HCT116 (cell line): ENCODE measurements around the gene LTBP1. TPM values are rescaled to one million over a fixed set of nuclear protein-coding genes. Genes with fewer than 3 reads are reported as not detected.

Experiments
- ATAC-seq: fragments of 200-7000 bp; cut with Tn5 transposase; 2 replicates; pipeline ENCODE4 v1.9.1; 2020; ENCODE audit warnings: mild to moderate bottlenecking, moderate library complexity
- BruUV-seq: library from RNA; stranded (reverse); fragments of 400-500 nt; replicated peaks from 2 replicates; lab custom pipeline; 2021; lab: Mats Ljungman, UMichigan
- CTCF ChIA-PET: fragments of 300-600 bp; sonication (Branson Sonifier 250); formaldehyde crosslinking; loops from one replicate; lab custom pipeline; 2021; ENCODE audit warnings: antibody characterized with exemption; lab: Charles Lee
- POLR2A ChIA-PET: fragments of 300-600, 350-600 bp; sonication (Branson Sonifier 250); formaldehyde crosslinking; loops from one replicate; lab custom pipeline; 2021; ENCODE audit warnings: antibody characterized with exemption; lab: Charles Lee
- RAD21 ChIA-PET, 2 experiments: fragments of 300-600 bp; sonication (Branson Sonifier 250); formaldehyde crosslinking; loops; one replicate each; lab custom pipeline; 2023; ENCODE audit warnings: low total read pairs in 2 of 2; ENCODE audit not compliant: uncharacterized antibody in 2 of 2, unreplicated experiment in 2 of 2, low non-redundant PET in 1 of 2; lab: Charles Lee
- DNase-seq: peaks from one replicate; pipeline ENCODE4 v3.0.0-alpha.2; 2010; ENCODE audit warnings: low read depth, low spot score
- H2AFZ ChIP-seq: fragments of 200-600 bp; shearing (Covaris generic), sonication (generic); 2 replicates; pipeline ENCODE4 v1.6.1; 2017; ENCODE audit warnings: low read depth, mixed run types, mixed read lengths, antibody characterized with exemption, low read length; ENCODE audit not compliant: poor library complexity, severe bottlenecking
- H3K27ac ChIP-seq: 2 replicates; pipeline ENCODE4 v1.5.1; 2012; ENCODE audit warnings: low read depth, low read length
- H3K27me3 ChIP-seq: fragments of 200-600 bp; sonication (generic); 2 replicates; pipeline ENCODE4 v1.6.1; 2016; ENCODE audit warnings: mixed run types, low read length, mixed read lengths; ENCODE audit not compliant: insufficient read depth
- H3K36me3 ChIP-seq, 2 experiments: fragments of 200-500 bp in 1 of 2; fragments of 200-600 bp in 1 of 2; sonication (Bioruptor generic) in 1 of 2; sonication (generic) in 1 of 2; 2 replicates each; pipeline versions ENCODE4 v1.5.1 to v1.6.1; 2014 to 2016; ENCODE audit warnings: low read length in 2 of 2, inconsistent platforms in 1 of 2, mixed read lengths in 1 of 2, mixed run types in 1 of 2; ENCODE audit not compliant: insufficient read depth in 2 of 2, control insufficient read depth in 1 of 2
- H3K4me1 ChIP-seq, 2 experiments: fragments of 200-600 bp in 1 of 2; sonication (generic) in 1 of 2; 2 replicates each; pipeline versions ENCODE4 v1.5.1 to v1.6.1; 2012 to 2017; ENCODE audit warnings: low read length in 2 of 2, inconsistent platforms in 1 of 2, mild to moderate bottlenecking in 1 of 2, mixed read lengths in 1 of 2, mixed run types in 1 of 2, moderate library complexity in 1 of 2; ENCODE audit not compliant: insufficient read depth in 2 of 2, control insufficient read depth in 1 of 2
- H3K4me2 ChIP-seq: fragments of 200-600 bp; sonication (generic); 2 replicates; pipeline ENCODE4 v1.6.1; 2017; ENCODE audit warnings: mixed run types, low read length, mixed read lengths
- H3K4me3 ChIP-seq, 2 experiments: fragments of 200-600 bp in 1 of 2; sonication (generic) in 1 of 2; replicated peaks in 1 of 2; 2 replicates each; pipeline ENCODE4 v1.5.1; 2011 to 2016; ENCODE audit warnings: low read length in 2 of 2, control low read depth in 1 of 2, low read depth in 1 of 2, mild to moderate bottlenecking in 1 of 2, mixed read lengths in 1 of 2, mixed run types in 1 of 2
- H3K79me2 ChIP-seq: fragments of 200-600 bp; sonication (generic); 2 replicates; pipeline ENCODE4 v1.6.1; 2017; ENCODE audit warnings: mild to moderate bottlenecking, mixed run types, low read length, moderate library complexity, mixed read lengths; ENCODE audit not compliant: insufficient read depth
- H3K9ac ChIP-seq: fragments of 200-600 bp; sonication (generic); 2 replicates; pipeline ENCODE4 v1.6.1; 2016; ENCODE audit warnings: low read length, mixed read lengths
- H3K9me2 ChIP-seq: fragments of 200-600 bp; sonication (generic), shearing (Covaris generic); 2 replicates; pipeline ENCODE4 v1.6.1; 2017; ENCODE audit warnings: mixed run types, mild to moderate bottlenecking, moderate library complexity; ENCODE audit not compliant: insufficient read depth
- H3K9me3 ChIP-seq, 2 experiments: fragments of 200-500 bp in 1 of 2; fragments of 200-600 bp in 1 of 2; sonication (Bioruptor generic) in 1 of 2; sonication (generic) in 1 of 2; 2 replicates each; pipeline ENCODE4 v1.6.1; 2014 to 2017; ENCODE audit warnings: low read length in 2 of 2, mixed read lengths in 2 of 2, inconsistent platforms in 1 of 2, low read depth in 1 of 2, mild to moderate bottlenecking in 1 of 2, mixed run types in 1 of 2, moderate library complexity in 1 of 2; ENCODE audit not compliant: control insufficient read depth in 1 of 2, insufficient read depth in 1 of 2
- H4K20me1 ChIP-seq: fragments of 200-600 bp; sonication (generic), shearing (Covaris generic); 2 replicates; pipeline ENCODE4 v1.6.1; 2017; ENCODE audit warnings: mixed run types, mild to moderate bottlenecking, moderate library complexity; ENCODE audit not compliant: insufficient read depth
- ATF3 ChIP-seq: IDR thresholded peaks from 2 replicates; pipeline ENCODE4 v1.6.1; 2012
- CEBPB ChIP-seq: IDR thresholded peaks from 2 replicates; pipeline ENCODE4 v1.6.1; 2012; ENCODE audit warnings: low read depth
- ELF1 ChIP-seq: IDR thresholded peaks from 2 replicates; pipeline ENCODE4 v1.6.1; 2012; ENCODE audit warnings: low read depth, borderline replicate concordance
- EZH2 ChIP-seq: fragments of 200-600 bp; sonication (generic); IDR thresholded peaks from 2 replicates; pipeline ENCODE4 v1.6.1; 2017; ENCODE audit warnings: antibody characterized with exemption, mixed run types
- FOSL1 ChIP-seq: IDR thresholded peaks from 2 replicates; pipeline ENCODE4 v1.6.1; 2012; ENCODE audit warnings: low read depth
- JUND ChIP-seq: IDR thresholded peaks from 2 replicates; pipeline ENCODE4 v1.6.1; 2012
- MAX ChIP-seq: IDR thresholded peaks from 2 replicates; pipeline ENCODE4 v1.6.1; 2012
- SP1 ChIP-seq: IDR thresholded peaks from 2 replicates; pipeline ENCODE4 v1.6.1; 2012; ENCODE audit warnings: low read depth
- ZBTB33 ChIP-seq: IDR thresholded peaks from 2 replicates; pipeline ENCODE4 v1.6.1; 2011; ENCODE audit warnings: mild to moderate bottlenecking, low read length, moderate library complexity; ENCODE audit not compliant: insufficient replicate concordance; ENCODE audit errors: extremely low read depth
- ZNF274 ChIP-seq: fragments of 200-500 bp; sonication (Bioruptor generic); IDR thresholded peaks from 2 replicates; pipeline ENCODE4 v1.6.1; 2014; ENCODE audit warnings: mild to moderate bottlenecking, low read depth, low read length, inconsistent platforms
- intact Hi-C: fragments of 100-400 bp; cut with micrococcal nuclease; formaldehyde crosslinking; loops from 2 replicates; pipeline ENCODE4 v1.10.0; 2022
- total RNA-seq: library from RNA; stranded (reverse); gene quantifications from one replicate; pipeline ENCODE4 v1.2.1, GENCODE V29; 2021; ENCODE audit not compliant: unreplicated experiment

The LTBP1 gene
- total RNA-seq, 1 experiment from 2014 or later = 5.1 TPM

DNA sequence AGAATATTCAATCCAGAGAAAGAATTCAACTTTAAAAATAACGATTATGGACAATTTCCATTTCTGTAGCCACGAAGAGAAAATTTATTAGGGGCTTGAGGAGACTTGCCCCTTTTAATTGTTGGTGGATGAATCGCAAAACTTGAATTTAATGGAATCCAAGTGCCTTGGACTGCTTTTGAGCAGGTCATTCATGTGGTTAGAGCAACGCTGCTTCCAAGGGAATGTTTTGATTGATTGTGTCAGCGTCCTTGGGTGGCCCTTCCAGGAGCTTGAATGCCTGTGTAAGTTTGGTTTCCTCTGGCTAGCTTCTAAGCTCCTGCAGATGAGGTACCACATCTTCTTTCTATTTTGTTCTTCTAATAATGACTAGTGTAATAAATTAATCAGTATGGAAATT lies 213.4 kb downstream of the LTBP1 start:
- DNase-seq = no peak
- no peak overlapping the region for H3K9ac ChIP-seq
- no peak for ATAC-seq
- BruUV-seq = no TSS peak
- intact Hi-C loops = no loop called here
- H3K9me2 ChIP-seq = no peaks in the 10 kb centered on the region
- no peak overlapping the region for H2AFZ ChIP-seq
- ChIA-PET CTCF (no interaction called here), RAD21 (no interaction called here), POLR2A (no interaction called here)
- no peaks in the 10 kb centered on the region for H4K20me1 ChIP-seq
- no peak overlapping the region for H3K4me2 ChIP-seq
- no peak for TF ChIP-seq ELF1
- no peak for TF ChIP-seq EZH2
- TF ChIP-seq ATF3 = no peak
- TF ChIP-seq JUND = no peak
- no peak for TF ChIP-seq CEBPB
- TF ChIP-seq ZBTB33 = no peak
- TF ChIP-seq SP1 = no peak
- no peak for TF ChIP-seq MAX
- no peak for TF ChIP-seq ZNF274
- TF ChIP-seq FOSL1 = no peak
- H3K27me3 ChIP-seq = no peaks in the 10 kb centered on the region
- H3K27ac ChIP-seq = no peak overlapping the region
- H3K79me2 ChIP-seq = no peaks in the 10 kb centered on the region
- no peak overlapping the region for H3K4me3 ChIP-seq
- H3K9me3 ChIP-seq = no peaks in the 10 kb centered on the region
- no peaks in the 10 kb centered on the region for H3K36me3 ChIP-seq
- no peaks in the 10 kb centered on the region for H3K4me1 ChIP-seq
